ENCODE data around the gene CEACAM21. TPM values are rescaled to one million over a fixed set of nuclear protein-coding genes. Genes with fewer than 3 reads are reported as not detected.

The CEACAM21 gene
- total RNA-seq, 4 donors from 2014 or later = 0.56 to 34.8 (median 2.6) TPM; not detected in 1

- H3K9me3 ChIP-seq = no peaks in the 10 kb centered on the region
- no peak for DNase-seq
- intact Hi-C loops (cut with DNase I) = no loop called here
- no peak for TF ChIP-seq CTCF (IDR thresholded peaks at IDR 0.05)
- TF ChIP-seq POLR2A (IDR thresholded peaks at IDR 0.05) = no peak
- peaks cover 4 to 8% of the 10 kb centered on the region in 2 donors for H3K4me1 ChIP-seq
- WGBS, 2 donors = 55 to 65% methylated on average over 4 of the region's 4 CpGs
- no peak overlapping the region for H3K27ac ChIP-seq
- no peaks in the 10 kb centered on the region for H3K27me3 ChIP-seq
- H3K36me3 ChIP-seq = no peaks in the 10 kb centered on the region
- no peak overlapping the region for H3K4me3 ChIP-seq (replicated peaks in 1 of 3)
These were observed 40.8 kb upstream of the CEACAM21 start for GRCh38 chr19:41535029-41535622.

DNA sequence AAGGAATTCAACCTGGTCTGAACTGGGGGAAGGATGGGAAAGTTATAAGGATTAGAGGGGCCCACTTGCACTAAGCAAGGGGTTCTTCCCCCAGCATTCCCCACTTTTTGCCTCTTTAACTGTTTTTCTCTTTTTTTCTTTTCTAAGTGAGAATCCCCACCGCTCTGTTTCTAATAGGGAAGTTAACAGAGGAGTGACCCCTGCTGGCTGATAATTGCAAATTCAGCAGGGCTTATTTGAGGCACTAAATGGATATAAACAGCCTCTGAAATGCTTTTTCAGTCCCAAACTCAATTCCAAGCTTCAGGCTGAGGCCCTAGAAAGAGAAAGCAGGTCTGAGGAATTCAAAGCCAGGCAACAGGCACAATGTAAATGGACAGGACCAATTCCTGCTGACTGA is 38.2 kb upstream of the CEACAM21 start:
- 43 to 49% methylated on average over 1 of the region's 1 CpG for WGBS, 2 donors
- Histone ChIP-seq H3K4me3 (replicated peaks in 1 of 3) (no peak overlapping the region), H3K36me3 (no peaks in the 10 kb centered on the region), H3K27ac (no peak overlapping the region), H3K27me3 (no peaks in the 10 kb centered on the region), H3K4me1 (no peaks in the 10 kb centered on the region), H3K9me3 (no peaks in the 10 kb centered on the region)
- DNase-seq = no peak
- intact Hi-C loops (cut with DNase I) = no loop called here
- TF ChIP-seq POLR2A (IDR thresholded peaks at IDR 0.05) (no peak), CTCF (IDR thresholded peaks at IDR 0.05) (peak in 3 of 6 experiments; percentile 9 to 23 (median 19))

DNA sequence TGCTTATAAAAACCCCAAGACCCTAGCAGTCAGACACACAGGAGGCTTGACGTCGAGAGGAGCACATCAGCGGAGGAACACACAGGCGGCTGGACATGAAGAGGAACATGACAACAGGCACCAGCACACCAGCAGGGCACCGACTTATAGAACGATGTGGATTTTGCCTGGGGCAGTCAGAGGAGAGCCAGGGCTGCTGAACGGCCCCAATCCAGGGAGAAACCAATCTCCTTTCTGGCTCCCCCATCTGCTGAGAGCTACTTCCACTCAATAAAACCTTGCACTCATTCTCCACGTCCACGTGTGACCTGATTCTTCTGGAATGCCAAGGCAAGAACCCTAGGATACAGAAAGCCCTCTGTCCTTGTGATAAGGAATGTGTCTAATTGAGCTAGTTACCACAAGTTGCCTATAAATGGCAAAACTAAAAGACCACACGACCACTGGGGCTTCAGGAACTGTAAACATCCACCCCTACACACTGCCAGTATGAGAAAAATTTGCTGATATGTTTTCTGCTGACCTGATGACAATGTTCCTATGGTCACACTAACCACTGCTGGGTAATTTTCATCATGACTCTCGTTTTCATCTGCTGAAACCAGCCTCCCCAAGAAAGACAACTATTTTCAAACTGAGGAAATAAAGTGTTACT is 35.8 kb upstream of the CEACAM21 start:
- Histone ChIP-seq H3K27ac (no peak overlapping the region), H3K36me3 (no peaks in the 10 kb centered on the region), H3K4me1 (no peaks in the 10 kb centered on the region), H3K27me3 (no peaks in the 10 kb centered on the region), H3K9me3 (no peaks in the 10 kb centered on the region), H3K4me3 (replicated peaks in 1 of 3) (no peak overlapping the region)
- no peak for TF ChIP-seq CTCF (IDR thresholded peaks at IDR 0.05)
- no peak for TF ChIP-seq POLR2A (IDR thresholded peaks at IDR 0.05)
- intact Hi-C loops (cut with DNase I) = no loop called here
- no peak for DNase-seq
- WGBS, 2 donors = 53% methylated on average over 10 to 11 of the region's 11 CpGs

DNA sequence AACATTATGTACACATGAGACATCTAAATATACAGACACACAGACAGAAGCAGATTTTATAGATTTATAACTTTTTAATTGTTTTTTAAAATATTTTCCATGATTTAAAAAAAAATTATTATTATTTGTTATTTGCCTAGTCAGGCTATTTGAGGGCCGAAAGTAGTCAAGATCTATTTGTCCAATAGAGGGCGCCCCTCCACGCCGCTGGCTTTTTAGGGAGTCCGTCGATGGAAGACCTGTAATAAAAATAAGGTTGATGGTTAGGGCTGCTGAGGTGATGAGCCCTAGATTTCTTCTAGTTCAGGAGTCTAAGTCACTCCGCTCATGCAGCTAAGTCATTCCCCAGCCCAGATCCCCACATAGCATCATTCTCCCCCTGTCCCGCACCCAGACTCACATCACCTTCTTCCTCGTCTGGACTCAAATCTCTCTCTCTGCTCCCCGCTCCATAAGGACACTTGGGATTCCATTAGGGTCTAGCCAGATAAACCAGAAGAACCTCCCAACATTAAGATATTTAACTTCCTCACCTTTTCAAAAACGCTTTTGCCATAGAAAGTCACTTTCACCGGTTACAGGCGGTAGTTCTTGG is 33.9 kb upstream of the CEACAM21 start:
- no peaks in the 10 kb centered on the region for H3K9me3 ChIP-seq
- TF ChIP-seq POLR2A (IDR thresholded peaks at IDR 0.05) (no peak), CTCF (IDR thresholded peaks at IDR 0.05) (peak in 3 of 6 experiments; percentile 19 to 60 (median 20))
- H3K27me3 ChIP-seq = no peaks in the 10 kb centered on the region
- DNase-seq = peak; percentile 29 to 44
- whole genome bisulfite sequencing, 2 donors = 46 to 49% methylated on average over 13 of the region's 13 CpGs
- H3K27ac ChIP-seq = no peak overlapping the region
- intact Hi-C loops (cut with DNase I) = no loop called here
- no peaks in the 10 kb centered on the region for H3K36me3 ChIP-seq
- no peaks in the 10 kb centered on the region for H3K4me1 ChIP-seq
- H3K4me3 ChIP-seq (replicated peaks in 1 of 3) = no peak overlapping the region

DNA sequence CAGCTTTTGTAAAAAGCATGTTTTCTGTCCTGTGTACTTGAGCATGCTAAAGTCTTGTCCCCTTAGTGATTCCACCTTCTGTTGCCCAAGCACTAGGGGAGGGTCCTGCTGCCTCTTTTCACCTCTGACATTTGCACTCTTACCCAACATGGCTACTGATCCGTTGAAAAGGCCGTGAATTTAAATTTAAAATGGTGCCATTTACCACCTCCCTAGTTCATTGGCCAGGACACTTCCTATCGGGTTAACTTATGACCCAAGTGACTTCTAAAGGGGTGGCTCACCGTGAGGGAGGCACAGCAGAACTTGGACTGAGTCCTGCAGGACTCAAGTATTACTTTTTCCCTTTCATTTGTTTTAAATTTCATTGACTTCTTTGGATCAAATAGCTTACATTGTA is 33.3 kb upstream of the CEACAM21 start:
- DNase-seq = no peak
- Histone ChIP-seq H3K4me3 (replicated peaks in 1 of 3) (no peak overlapping the region), H3K9me3 (no peaks in the 10 kb centered on the region), H3K36me3 (no peaks in the 10 kb centered on the region), H3K27ac (no peak overlapping the region), H3K27me3 (no peaks in the 10 kb centered on the region), H3K4me1 (no peaks in the 10 kb centered on the region)
- no peak for TF ChIP-seq POLR2A (IDR thresholded peaks at IDR 0.05)
- intact Hi-C loops (cut with DNase I) = no loop called here
- WGBS, 2 donors = 81 to 82% methylated on average over 4 of the region's 4 CpGs
